ENCODE results near the gene PBRM1.
A peak's percentile ranks its signal among the peaks of the same experiment; 100 is the strongest.
"Not testable (repeated sequence)": the region's sequence is repeated elsewhere in the genome, so short reads cannot be mapped to it uniquely, and the experiment has no call there.

Gene PBRM1

DNA sequence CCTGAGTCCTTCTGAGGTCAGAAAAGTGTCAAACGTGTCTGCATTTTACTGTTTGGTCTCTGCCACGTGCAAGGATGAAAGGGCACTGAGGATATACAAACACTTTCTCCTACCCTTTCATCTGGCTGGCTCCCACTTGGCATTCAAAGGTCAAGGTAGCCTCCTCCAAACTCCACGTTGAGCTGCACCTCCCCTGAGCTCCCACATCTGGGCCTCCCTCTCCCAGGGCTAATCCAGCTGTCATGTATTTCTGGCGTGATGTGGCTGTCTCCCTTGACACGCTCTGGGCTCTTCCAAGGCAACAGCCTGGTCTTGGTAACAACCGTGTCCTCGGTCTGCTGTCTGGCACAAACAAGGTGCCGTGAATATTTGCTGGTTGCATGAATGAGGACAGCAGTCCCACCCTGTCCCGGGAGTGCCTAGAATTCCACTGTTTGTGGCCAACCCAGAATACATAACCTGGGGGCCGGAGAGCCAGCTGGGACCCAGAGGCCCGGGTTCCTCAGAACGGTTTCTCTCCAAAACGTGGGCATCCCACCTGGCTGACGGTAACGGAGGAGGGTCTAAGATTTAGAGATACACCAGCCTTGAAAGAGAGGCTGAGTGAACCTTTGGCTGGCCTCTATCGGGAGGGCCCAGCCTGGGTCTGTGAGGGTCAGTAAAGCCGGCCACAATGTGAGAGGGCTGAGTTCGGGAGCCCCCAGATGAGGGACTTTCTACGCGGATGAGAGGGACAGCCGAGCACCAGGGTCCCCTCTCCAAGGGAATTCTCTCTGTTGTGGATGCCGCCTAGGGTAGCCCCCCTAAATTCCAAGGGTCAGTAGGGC is 19.1 kb upstream of the PBRM1 start:
- no peak for DNase-seq

DNA sequence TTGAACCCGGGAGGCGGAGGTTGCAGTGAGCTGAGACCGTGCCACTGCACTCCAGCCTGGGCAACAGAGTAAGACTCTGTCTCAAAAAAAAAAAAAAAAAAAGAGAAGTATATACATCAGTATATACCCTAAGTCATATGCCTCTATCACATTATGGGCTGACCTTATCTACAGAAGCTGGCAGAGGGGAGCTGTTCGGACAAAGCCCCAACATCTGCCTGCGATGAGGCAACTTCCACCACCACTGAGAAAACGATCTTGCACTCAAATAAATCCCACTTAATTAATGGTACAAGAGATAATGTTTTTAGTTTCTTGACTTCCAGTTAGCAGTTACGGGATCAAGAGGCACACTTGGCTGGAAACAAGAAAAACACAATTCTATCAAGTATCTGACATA is 17.6 kb upstream of the PBRM1 start:
- DNase-seq: no peak

DNA sequence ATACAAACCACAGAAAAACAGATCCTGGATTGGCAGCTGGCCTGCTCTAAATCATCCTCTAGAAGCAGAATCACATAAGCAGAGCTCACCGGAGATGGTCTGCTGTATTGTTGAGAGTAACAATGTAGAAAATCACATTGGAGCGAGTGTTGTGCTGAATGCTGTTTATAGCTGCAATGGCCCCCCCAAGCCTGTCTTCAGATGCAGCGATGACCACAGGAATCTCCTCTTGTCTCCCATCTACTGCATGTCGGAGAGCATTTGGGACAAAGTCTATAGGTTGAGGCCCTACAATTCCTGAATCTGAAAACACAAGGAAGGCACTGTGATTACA is 11.9 kb upstream of the PBRM1 start:
- no peak for DNase-seq

DNA sequence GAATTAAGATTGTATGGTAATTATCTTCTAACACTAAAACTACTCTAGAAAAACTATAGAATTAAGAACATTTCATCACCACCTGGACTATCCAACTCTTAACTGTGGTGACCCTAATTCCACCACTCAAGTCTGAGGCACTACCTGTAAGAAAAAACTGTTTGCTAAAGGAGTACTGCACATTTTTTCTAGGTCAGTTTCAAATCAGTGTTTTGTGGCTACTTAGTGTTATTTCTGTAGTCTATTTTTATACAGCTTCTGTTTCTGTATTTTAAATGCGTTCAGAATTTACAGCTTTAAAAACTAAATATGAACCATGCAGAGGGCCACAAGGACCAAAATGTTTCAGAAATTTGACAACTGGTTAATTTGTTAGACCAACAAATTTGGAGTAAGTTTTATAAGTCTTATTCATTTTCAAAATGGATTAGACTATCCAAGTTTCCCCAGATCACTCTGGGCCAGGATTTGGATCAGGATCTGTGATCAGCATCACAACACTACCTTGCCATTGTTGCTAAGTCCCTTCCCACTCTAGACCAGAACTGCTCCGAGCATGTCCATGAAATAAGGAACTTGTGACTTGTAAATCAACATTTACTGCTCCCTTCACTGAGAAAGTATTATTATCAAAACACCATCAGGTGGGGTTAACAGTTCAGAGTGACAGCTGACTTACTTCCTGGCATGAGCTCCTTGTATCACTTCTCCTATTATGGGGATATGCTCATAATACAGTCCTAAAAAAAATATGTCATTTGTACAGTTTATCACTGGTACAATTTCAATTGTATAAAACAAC is 11.3 kb upstream of the PBRM1 start:
- DNase-seq: no peak

DNA sequence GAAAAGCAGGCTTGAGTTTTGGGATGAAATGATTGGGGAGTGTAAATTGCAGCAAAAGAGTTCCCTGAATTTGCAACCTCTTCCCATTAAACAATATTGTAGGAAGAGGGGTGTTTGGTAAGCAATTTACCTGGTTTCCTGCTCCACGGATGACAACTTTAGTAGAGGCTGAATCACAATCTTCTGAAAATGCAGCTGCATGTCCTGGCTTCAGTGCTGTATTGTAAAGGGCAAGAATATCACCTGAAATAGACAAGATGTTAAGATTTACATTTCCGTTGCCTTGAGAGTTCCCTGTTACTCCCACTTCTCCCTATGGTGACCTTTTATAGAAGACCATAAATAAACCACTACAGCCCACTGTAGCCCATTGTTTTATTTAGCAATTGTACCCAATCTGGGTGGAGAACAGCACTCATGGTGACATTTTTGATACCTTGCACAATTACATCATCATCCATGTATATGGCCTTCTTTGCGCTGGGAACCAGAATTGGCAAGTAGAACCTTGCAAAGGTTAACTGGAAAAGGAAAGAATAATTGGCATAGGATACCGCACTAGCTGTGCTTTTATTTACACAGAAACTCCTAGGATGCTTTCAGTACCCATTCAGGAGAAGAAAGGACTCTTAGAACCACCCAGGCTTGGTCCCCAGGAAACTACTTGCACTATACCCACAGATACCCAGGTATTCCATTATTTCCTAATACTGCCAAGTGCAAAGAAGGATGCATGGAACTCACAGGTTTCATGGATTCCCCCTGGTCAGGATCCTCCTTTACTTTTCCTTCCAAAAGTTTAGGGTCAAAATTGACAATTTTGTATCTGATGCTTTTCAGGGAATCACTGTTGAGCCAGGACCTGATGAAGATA is 10.3 kb upstream of the PBRM1 start:
- DNase-seq: no peak

DNA sequence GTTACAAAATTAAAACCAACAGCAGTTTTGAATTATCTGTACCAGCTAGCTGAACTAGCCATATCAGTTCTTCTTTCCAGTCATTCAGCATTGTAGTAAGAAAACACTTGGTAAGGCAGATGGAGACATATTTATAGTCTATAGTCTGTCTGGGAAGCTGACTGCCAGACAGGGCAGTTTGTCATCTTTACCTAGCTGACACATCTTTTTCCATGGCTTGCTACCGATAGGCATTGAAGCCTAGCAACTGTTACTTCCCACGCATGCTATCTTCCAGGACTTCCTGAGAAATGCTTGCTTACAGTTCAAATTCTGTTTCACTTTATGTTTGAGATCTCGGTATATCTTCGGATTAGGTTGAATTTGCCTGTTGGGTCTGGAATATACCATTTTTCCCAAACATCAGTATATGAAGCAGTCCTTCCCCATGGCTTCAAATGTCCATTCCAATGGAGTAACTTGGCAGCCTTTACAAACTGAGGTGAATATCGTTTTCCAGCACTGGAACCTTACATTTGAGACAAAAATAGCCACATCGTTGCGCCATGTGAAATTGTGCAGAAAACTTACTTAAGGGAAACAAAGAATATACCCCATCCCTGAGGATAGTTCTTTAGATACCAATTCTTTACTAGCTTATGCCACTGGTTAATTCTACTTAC is 8.9 kb upstream of the PBRM1 start:
- no peak for DNase-seq

DNA sequence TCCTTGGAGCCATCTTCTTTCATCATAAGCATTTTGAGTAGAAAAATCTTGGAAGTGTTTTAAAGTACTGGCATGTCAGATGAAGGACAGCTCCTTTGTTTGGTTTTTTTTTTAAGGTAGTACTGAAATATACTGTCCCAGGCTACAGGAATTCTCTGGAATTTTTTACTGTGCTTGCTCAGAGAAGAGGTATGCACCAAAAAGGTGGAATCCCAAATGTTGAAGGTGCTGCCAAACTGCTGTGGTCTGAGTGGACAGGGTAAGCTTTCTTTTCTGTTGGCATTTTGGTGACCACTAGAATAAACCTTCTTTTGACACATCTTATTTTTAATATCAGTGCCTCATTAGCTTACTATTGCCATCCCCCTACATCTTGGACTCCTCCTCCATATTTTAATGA is 7.4 kb upstream of the PBRM1 start:
- DNase-seq: no peak

DNA sequence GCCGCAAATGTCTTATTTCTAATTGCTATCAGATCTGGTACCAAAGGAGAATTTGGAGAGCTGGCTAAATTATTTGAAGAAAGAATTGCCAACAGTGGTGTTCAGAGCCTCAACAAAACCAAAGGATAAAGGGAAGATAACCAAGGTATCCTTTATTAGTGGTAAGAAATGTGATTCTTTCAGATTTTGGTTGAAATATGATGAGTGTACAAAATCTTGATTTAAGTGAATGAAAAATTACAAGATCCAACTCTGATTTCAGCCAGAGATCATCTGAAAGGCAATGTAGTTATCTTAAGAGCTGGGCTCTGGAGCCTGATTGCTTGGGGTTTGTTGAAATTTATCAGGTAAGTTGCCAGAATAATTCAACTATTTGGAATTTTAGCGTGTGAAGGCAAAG is 4.8 kb upstream of the PBRM1 start:
- no peak for DNase-seq

DNA sequence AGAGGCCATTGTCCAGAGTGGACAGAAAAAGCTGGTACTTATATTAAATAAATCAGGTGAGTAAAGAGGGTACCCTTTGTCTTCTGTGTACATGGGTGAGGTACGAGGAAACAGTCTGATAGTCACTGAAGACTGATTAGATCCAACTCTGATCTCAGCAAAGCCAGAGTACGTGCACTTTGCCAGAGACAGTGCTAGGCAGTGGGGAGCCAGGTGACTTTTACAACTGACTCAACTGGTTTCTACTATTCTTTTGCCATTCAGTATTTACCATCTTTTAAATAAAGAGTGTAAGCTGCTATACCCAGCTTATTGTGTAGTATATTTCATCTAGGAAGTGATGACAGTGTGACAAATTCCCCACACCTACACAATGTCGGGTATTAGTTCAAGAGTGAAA is 3.4 kb upstream of the PBRM1 start:
- DNase-seq: no peak

DNA sequence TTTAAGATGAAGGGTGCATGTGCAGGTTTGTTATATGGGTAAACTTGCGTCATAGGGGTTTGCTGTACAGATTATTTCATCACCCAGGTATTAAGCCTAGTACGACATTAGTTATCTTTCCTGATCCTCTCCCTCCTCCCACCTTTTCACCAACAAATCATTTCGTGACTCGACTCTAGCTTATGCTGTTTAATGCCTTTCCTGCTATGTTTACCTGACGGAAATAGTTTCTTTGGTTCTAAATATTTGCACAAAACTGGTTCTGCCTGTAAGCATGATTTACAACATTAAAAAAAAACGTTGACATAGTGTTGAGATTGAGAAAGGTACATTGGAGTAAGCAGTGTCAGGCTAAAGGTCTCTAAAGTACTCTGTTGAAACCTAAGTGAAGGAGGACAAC is 2.6 kb upstream of the PBRM1 start:
- no peak for DNase-seq

DNA sequence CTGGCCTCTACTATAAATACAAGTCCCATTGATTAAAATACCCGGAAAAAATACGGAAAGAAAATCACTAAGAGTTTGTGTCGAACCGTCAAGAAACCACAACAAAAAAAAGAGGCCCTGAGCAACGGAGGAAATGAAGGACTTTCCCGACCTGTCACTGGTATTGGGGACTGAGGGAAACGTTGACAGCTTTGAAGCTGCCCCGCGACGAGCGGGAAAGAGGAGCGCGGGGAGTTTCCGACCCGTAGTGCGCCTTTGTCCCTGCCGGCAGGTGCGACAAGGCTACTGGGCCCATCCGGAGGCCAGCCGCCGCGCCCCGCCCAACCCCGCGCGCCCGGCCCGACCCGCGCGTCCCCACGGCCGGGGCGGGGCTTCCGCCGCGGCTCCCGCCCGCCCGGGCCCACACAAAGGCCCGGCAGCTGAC is 416 bp downstream of the PBRM1 start:
- peak; percentile 87 for DNase-seq

DNA sequence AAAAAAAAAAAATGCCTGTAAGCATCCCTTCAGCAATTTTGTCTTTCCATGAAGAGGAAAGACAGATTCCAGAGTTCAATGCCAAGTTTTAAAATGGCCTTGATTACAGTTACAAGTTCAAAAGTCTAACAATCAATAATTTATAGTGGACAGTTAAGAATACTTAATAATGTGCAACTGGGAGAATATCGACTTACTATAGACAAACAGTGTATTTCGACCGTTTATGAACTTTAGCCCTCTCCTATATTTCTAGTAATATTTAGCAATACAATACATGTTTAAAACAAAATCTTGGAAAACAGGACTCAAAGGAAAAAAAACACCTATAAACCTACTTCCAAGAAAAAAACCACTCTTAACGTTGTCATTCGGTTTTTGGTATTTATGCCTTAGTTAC is 1.5 kb downstream of the PBRM1 start:
- DNase-seq: no peak

DNA sequence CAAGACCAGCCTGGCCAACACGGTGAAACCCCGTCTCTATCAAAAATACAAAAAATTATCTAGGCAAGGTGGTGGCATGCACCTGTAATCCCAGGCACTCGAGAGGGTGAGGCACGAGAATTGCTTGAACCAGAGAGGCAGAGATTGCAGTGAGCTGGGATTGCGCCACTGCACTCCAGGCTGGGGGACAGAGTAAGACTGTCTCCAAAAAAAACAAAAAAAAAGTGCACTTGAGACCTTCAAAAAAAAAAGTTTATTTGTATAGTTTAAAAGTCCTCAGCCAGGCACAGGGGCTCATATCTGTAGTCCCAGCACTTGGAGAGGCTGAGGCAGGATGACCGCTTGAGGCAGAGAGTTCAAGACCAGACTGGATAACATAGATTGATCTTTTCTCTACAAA is 2.1 kb downstream of the PBRM1 start:
- no peak for DNase-seq

DNA sequence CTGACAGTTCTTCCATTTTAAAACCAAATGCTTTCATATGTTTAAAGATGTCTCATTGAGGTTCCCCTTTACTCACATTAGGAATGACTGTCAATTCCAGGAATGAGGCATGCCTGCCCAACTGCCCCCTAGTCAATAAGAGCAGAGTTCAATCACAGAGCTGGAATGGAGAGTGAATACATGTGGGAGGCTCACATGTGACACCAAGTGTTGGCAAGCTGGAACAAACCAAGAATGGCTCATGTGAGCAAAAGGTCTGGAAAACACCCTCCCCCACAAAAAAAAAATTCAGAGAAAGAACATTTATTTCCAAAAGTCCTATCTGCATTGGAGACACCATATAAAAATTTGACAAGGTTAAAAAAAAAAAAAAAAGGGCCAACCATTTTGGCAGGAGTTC is 3.7 kb downstream of the PBRM1 start:
- peak; percentile 81 for DNase-seq

DNA sequence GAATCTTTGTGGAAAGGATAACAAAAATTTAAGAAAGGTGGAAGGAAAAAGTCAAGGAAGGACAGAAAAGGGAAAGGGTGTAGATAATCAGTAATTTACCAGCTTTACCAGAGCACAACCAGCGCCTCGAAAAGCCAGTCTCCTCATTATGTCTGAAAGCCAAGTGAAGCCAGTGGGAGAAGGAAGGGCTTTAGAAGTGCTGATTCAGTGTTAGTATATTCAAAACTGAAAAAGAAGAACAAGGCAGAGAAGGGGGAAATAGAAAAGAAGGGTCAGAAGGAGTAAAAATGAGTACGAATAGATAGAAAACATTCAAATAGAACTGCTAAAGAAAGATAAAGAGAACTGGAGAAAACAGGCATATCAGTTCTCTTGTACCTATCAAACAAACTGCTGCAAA is 4.1 kb downstream of the PBRM1 start:
- no peak for DNase-seq

DNA sequence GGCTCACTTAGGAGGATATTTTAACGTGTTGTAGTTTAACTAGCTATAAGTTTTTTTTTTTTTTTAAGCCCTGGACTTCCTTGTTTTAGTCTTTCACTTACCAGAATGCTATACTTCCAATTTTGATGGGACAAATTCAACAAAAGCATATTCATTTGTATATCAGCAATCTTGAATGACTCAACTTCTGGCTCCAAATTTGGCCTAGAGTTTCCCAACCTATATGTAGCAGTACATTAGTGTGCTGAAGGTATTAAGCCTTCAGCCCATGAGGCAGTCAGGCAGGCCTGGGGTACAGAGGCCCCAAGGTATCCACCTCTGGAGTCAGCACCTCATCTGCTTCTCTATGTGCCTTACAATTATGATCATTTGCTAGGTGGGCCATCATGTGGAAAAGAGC is 5.9 kb downstream of the PBRM1 start:
- DNase-seq: no peak

DNA sequence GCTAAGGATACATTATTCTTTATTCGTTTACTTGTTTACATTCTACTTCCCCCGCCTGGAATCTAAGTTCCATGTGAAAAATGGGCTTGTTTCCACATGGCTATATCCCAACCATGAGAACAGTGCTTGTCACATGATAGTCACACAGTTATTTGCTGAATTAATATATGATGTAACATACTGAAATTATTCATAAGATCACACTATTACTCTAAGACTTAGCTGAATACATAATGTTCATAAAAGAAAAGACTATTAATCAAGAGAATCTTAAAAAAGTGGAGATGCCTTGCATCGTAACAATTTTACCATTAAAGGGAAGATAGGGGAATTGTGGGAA is 6.5 kb downstream of the PBRM1 start:
- no peak for DNase-seq

DNA sequence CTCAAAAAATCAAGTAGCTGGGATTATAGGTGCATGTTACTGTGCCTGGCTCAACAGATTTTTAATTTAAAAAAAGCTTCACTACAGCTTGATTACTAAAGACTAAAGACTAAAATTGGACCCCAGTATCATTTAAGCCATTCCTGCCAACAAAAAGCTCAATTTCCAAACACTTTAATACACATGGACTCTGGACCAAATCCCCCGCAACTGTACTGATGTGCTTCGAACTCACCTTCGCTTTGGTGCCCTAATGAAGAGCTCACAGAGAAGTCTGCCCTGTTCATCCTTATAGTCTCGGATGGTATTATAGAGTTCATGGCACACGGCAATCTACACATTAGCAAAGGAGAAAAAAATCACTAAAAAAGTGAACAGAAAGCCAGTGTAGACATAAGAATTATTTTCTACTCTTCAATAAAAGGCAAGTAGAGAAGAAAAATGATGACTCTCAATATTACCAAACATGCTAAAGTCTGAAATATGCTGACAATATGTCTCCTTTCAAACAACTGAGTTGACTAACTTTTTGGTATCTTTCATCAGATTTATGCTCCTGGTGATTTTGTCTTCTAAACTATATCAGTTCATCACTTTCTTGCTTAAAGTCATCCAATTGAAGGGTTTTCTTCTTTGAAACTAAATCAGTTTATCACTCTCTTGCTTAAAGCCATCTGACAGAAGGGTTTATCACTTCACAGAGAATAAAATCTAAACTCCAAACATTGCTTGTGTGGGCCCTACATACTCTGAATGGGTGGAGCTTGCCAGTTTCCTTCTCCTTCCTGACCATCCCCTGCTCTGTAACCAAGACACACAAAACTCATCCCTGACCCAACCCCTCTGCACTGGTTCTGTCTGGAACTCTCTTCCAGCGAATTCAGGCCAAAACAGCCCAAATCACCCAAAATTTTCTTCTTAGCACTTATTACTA is 7.2 kb downstream of the PBRM1 start:
- DNase-seq: no peak

DNA sequence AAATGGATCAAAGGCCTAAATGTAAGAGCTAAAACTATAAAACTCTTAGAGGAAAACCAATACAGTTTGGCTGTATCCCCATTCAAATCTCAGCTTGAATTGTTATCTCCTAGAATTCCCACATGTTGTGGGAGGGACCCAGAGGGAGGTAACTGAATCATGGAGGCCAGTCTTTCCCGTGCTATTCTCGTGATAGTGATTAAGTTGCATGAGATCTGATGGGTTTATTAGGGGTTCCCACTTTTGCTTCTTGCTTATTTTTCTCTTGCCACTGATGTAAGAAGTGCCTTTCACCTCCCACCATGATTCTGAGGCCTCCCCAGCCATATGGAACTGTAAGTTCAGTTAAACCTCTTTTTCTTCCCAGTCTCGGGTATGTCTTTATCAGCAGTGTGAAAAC is 9.5 kb downstream of the PBRM1 start:
- DNase-seq: not testable (repeated sequence)

DNA sequence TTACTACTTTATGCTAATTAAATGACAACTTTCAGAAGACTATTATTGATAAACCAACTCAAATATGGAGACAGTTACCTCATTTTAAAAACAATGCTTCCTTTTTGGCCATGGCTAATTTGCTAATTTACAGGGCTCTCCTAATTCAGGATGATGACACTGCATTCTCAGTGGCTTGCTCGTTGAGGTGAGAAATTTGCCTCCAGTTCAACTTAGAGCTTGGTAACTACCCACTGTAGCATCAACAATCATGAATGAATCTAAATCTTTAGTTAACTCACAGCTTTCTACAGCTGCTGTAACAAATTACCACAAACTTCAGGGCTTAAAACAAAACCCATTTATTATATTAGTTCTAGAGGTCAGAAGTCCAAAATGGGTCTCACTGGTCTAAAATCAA is 14.0 kb downstream of the PBRM1 start:
- DNase-seq: peak; percentile 46

DNA sequence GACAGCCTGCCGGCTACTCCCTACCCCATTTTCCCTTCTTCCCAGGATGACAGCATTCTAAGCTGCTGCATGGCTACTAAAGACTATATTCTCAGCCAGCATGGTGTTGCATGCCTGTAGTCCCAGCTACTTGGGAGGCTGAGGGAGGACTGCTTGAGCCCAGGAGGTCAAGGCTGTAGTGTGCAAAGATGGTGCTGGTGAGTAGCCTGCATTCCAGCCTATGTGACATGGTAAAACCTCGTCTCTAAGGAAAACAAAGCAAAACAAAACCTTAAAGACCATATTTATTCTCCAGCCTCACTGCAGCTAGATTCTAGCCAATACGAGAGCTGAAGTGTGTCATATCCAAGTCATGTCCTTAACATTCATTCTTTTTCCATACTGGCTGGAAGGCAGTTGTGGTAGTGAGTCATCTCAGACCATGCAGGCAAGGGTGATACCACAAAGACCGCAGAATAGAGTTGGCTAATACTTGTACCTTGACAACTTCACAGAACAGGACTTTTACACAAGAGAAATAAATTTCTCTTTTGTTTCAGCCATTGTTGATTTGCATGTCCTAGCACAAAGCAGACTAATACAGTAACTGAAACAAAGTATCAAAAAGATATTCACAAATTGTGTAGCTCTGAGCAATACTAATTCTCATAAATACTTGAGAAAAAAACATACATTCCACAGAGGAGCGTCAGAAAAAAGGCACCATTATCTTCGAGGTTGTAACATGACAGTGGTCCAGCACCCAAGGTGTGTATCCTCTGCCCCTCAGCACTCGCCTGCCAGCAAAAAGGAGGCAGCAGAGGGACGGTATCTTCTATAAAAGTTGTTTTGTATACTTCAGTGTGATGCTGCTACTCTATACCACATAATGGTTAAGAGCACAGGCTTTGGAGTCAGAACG is 14.8 kb downstream of the PBRM1 start:
- DNase-seq: peak; percentile 94

All from activated CD4-positive, alpha-beta T cell treated with anti-CD3 and anti-CD28 coated beads, Interleukin-2, amount 50 U/mL, for 16 hours (primary cell).